Measurements from ENCODE around the gene DBX1. TPM values are rescaled to one million over a fixed set of nuclear protein-coding genes. Genes with fewer than 3 reads are reported as not detected.
A peak's percentile ranks its signal among the peaks of the same experiment; 100 is the strongest.

The DBX1 gene, protein sequence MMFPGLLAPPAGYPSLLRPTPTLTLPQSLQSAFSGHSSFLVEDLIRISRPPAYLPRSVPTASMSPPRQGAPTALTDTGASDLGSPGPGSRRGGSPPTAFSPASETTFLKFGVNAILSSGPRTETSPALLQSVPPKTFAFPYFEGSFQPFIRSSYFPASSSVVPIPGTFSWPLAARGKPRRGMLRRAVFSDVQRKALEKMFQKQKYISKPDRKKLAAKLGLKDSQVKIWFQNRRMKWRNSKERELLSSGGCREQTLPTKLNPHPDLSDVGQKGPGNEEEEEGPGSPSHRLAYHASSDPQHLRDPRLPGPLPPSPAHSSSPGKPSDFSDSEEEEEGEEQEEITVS
- total RNA-seq (2016; rRNA removed; fragmentation: Illumina TruSeq; extraction: Trizol) (not detected in 2 replicates), polyA plus RNA-seq (2011; rRNA removed) (not detected in 2 replicates), polyA minus RNA-seq (2011; rRNA and poly(A)+ RNA removed; ENCODE audit: low replicate concordance) (not detected in 2 replicates), Bru-seq, nascent RNA (not detected), BruChase-seq, experiment 1, labeled RNA remaining after a 6-hour chase (not detected), BruChase-seq, experiment 2, labeled RNA remaining after a 2-hour chase (not detected)
- not detected in 2 replicates for total RNA-seq (2016; cell fraction: cytosol; rRNA removed; fragmentation: Illumina TruSeq; extraction: Trizol; ENCODE audit: low read depth)
- total RNA-seq (2016; cell fraction: insoluble cytoplasmic fraction; rRNA removed; fragmentation: Illumina TruSeq; extraction: Trizol), result not detected in 2 replicates
- not detected in 2 replicates for total RNA-seq (2016; cell fraction: membrane; rRNA removed; fragmentation: Illumina TruSeq; extraction: Trizol)
- not detected in 2 replicates for total RNA-seq (2016; cell fraction: nucleus; rRNA removed; fragmentation: Illumina TruSeq; extraction: Trizol)
- polyA plus RNA-seq (2011; cell fraction: cytosol; rRNA removed), result not detected in 2 replicates
- polyA plus RNA-seq (2011; cell fraction: nucleus; rRNA removed), result not detected in 2 replicates
- not detected in 2 replicates for polyA plus RNA-seq (2012)
- not detected in 2 replicates for polyA plus RNA-seq (2016; cell fraction: cytosol; fragmentation: Illumina TruSeq; extraction: Trizol; ENCODE audit: low read depth)
- not detected in 2 replicates for polyA plus RNA-seq (2016; cell fraction: insoluble cytoplasmic fraction; fragmentation: Illumina TruSeq; extraction: Trizol; ENCODE audit: low read depth)
- polyA plus RNA-seq (2016; cell fraction: membrane; fragmentation: Illumina TruSeq; extraction: Trizol; ENCODE audit: low read depth), result not detected in 2 replicates
- not detected in 2 replicates for polyA plus RNA-seq (2016; cell fraction: nucleus; fragmentation: Illumina TruSeq; extraction: Trizol; ENCODE audit: insufficient read depth, low read depth)
- not detected in 2 replicates for polyA minus RNA-seq (2011; cell fraction: cytosol; rRNA and poly(A)+ RNA removed)
- polyA minus RNA-seq (2011; cell fraction: nucleus; rRNA and poly(A)+ RNA removed), result not detected in 2 replicates
- long read RNA-seq, experiment 1, partial matches to known transcripts, result 0 of 1 reads
- long read RNA-seq, experiment 1, other reads (novel, unspliced or antisense), result 1 of 1 reads
- long read RNA-seq, experiment 2, result 0 reads

DNA sequence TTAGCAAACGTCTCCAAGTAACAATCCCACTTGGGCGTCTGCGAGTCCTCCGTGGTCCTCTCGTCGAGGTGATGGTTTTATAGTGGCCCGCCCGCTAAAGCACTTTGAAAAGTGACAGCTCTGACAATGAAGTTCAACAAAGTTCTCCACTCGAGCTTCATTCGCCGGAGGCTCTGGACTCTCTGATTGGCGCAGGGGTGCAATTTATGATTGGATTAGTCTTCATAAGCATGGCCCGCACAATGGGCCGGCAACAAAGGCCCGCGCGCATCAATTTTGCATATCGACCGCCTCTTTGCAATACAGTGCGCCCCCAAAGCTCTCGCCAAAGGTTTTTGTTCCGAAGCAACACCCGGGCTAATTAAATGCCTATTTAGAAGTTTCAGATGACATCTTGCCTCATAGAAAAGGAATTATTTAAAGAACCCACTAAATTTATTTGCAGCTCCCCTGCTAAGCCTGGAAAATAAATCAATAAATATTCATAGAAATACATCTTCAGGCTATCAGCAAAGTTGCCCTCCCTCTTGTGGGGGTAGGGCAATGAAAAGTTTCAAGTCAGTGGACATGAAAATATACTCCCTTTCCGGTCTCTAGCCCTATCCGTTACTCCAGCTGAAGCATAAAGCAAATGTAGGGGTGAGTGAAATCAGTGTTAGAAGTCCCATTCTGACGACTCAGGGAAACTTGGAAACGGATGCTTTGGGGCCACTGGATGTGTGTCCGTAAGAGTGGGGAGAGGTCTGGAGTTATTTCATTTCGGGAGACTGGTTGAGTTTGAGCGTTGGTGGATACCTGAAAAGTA lies at the start of gene DBX1:
Gene DBX1 (minus strand): TSS at position 51 of the 805 bp plus-strand sequence. CDS start 151 bp downstream, outside the sequence.
- intact Hi-C loops (cut with micrococcal nuclease; ENCODE audit: unreplicated experiment) (no loop called here), in situ Hi-C loops (cut with HindIII; ENCODE audit: extremely low pct_ligation_motif_present, low pct_unique_long_range_greater_than_20kb) (no loop called here)
- Histone ChIP-seq H2AFZ (ENCODE audit: low read length) (no peak within 1 kb of the TSS), H3K9ac (ENCODE audit: insufficient read depth, low read depth, low read length) (no peak within 1 kb of the TSS), H3K9me3 (ENCODE audit: low read length) (no peaks in the 10 kb centered on the region), H3K79me2 (ENCODE audit: insufficient read depth, low read length) (no peaks in the 10 kb centered on the region), H3K27ac (ENCODE audit: extremely low read length, insufficient read depth, low read length) (no peak within 1 kb of the TSS), H3K4me2 (ENCODE audit: low read depth, low read length) (no peak within 1 kb of the TSS), H3K27me3 (ENCODE audit: control insufficient read depth in 1 of 2, insufficient read depth in 2 of 2, low read length in 2 of 2) (peaks cover 14 to 89% of the 10 kb centered on the region in 2 experiments), H3K4me3 (replicated peaks in 1 of 3; ENCODE audit: insufficient read depth in 1 of 3, low read depth in 2 of 3, low read length in 3 of 3) (no peak within 1 kb of the TSS), H3K4me1 (ENCODE audit: insufficient read depth, low read length) (no peaks in the 10 kb centered on the region), H3K36me3 (replicated peaks in 1 of 2; ENCODE audit: control insufficient read depth in 1 of 2, insufficient read depth in 2 of 2, low read length in 2 of 2) (no peaks in the 10 kb centered on the region), H4K20me1 (ENCODE audit: insufficient read depth, low read length) (no peaks in the 10 kb centered on the region)
- no peak for ATAC-seq
- ChIA-PET CTCF (ENCODE audit: low intra/inter-chr PET ratio, low total read pairs) (no interaction called here), POLR2A (no interaction called here)
- DNase-seq (ENCODE audit: low spot score), result no peak
- no TSS peak for BruUV-seq (replicated peaks)
- TF ChIP-seq ZNF674 (CRISPR knock-in tag; IDR thresholded peaks at IDR 0.05; ENCODE audit: low read depth) (no peak), MAFK (conservative IDR thresholded peaks at IDR 0.05 in 1 of 2, IDR thresholded peaks at IDR 0.05 in 1 of 2; ENCODE audit: low read length in 2 of 2) (0 out of 4 replicates have a peak, but pooled peaks of 1 of the 2 experiments have one; percentile 20)
- FAIRE-seq, result no peak
- WGBS (ENCODE audit: low lambda C conversion rate), result 59% methylated on average over 21 of the region's 30 CpGs

All from HepG2 (cell line).